IMR-90 (cell line): ENCODE measurements around the gene CPXM2. TPM values are rescaled to one million over a fixed set of nuclear protein-coding genes. Genes with fewer than 3 reads are reported as not detected.

Source experiments
- ATAC-seq: fragments of 200-7000 bp; cut with Tn5 transposase; 2 replicates; pipeline ENCODE4 v1.9.1; 2020; ENCODE audit warnings: low read depth, mild to moderate bottlenecking, moderate library complexity
- BruUV-seq: library from RNA; stranded (reverse); fragments of 400-500 nt; replicated peaks from 2 replicates; lab custom pipeline; 2021; lab: Mats Ljungman, UMichigan
- CTCF ChIA-PET: fragments of 300-600 bp; formaldehyde crosslinking; extraction: SDS; loops from one replicate; lab custom pipeline; 2021; ENCODE audit warnings: antibody characterized with exemption; lab: Yijun Ruan, JAX
- POLR2A ChIA-PET: fragments of 300-600 bp; sonication (Branson Sonifier 250); formaldehyde crosslinking; loops from one replicate; lab custom pipeline; 2022; ENCODE audit warnings: antibody characterized with exemption; ENCODE audit not compliant: unreplicated experiment; lab: Charles Lee
- DNase-seq: peaks from one replicate; pipeline ENCODE4 v3.0.0; 2013
- H2AFZ ChIP-seq: replicated peaks from 2 replicates; pipeline ENCODE3; 2013; ENCODE audit warnings: low read length, mild to moderate bottlenecking; ENCODE audit not compliant: poor library complexity
- H2AK5ac ChIP-seq: 2 replicates; pipeline ENCODE4 v1.6.1; 2013; ENCODE audit warnings: low read depth, low read length, inconsistent platforms
- H2AK9ac ChIP-seq: replicated peaks from 2 replicates; pipeline ENCODE3; 2013; ENCODE audit warnings: mild to moderate bottlenecking, low read depth, low read length, moderate library complexity; ENCODE audit not compliant: poor library complexity
- H2BK120ac ChIP-seq: 2 replicates; pipeline ENCODE4 v1.6.1; 2013; ENCODE audit warnings: low read depth, low read length, inconsistent platforms
- H2BK15ac ChIP-seq: 3 replicates; pipeline ENCODE4 v1.6.1; 2013; ENCODE audit warnings: low read depth, low read length, inconsistent platforms
- H2BK20ac ChIP-seq: 2 replicates; pipeline ENCODE4 v1.6.1; 2013; ENCODE audit warnings: low read depth, mild to moderate bottlenecking, inconsistent platforms, low read length, moderate library complexity
- H2BK5ac ChIP-seq: 2 replicates; pipeline ENCODE4 v1.6.1; 2013; ENCODE audit warnings: mild to moderate bottlenecking, low read depth, low read length, inconsistent platforms; ENCODE audit not compliant: poor library complexity, severe bottlenecking
- H3K14ac ChIP-seq: replicated peaks from 2 replicates; pipeline ENCODE4 v1.6.1; 2013; ENCODE audit warnings: low read depth, low read length, inconsistent platforms
- H3K18ac ChIP-seq: 2 replicates; pipeline ENCODE4 v1.6.1; 2013; ENCODE audit warnings: low read depth, low read length, control low read depth
- H3K23ac ChIP-seq: 2 replicates; pipeline ENCODE4 v1.6.1; 2013; ENCODE audit warnings: low read depth, low read length, inconsistent platforms
- H3K27ac ChIP-seq: 2 replicates; pipeline ENCODE4 v1.5.1; 2013; ENCODE audit warnings: mild to moderate bottlenecking, control low read depth, low read length; ENCODE audit not compliant: insufficient read depth
- H3K27me3 ChIP-seq: 2 replicates; pipeline ENCODE4 v1.6.1; 2013; ENCODE audit warnings: low read length; ENCODE audit not compliant: control insufficient read depth, insufficient read depth
- H3K36me3 ChIP-seq: 2 replicates; pipeline ENCODE4 v1.6.1; 2013; ENCODE audit warnings: low read length, mixed read lengths; ENCODE audit not compliant: control insufficient read depth, insufficient read depth
- H3K4ac ChIP-seq: 2 replicates; pipeline ENCODE4 v1.6.1; 2013; ENCODE audit warnings: low read depth, low read length, inconsistent platforms
- H3K4me1 ChIP-seq: 2 replicates; pipeline ENCODE4 v1.6.1; 2013; ENCODE audit warnings: low read length, mixed read lengths; ENCODE audit not compliant: control insufficient read depth, insufficient read depth
- H3K4me2 ChIP-seq: 2 replicates; pipeline ENCODE4 v1.6.1; 2013; ENCODE audit warnings: low read depth, mild to moderate bottlenecking, control low read depth, low read length, moderate library complexity
- H3K4me3 ChIP-seq: 2 replicates; pipeline ENCODE4 v1.5.1; 2013; ENCODE audit warnings: low read depth, mild to moderate bottlenecking, control low read depth, low read length, moderate library complexity; ENCODE audit not compliant: insufficient read depth
- H3K56ac ChIP-seq: 2 replicates; pipeline ENCODE4 v1.6.1; 2013; ENCODE audit warnings: low read length, inconsistent platforms; ENCODE audit not compliant: insufficient read depth; ENCODE audit errors: extremely low read depth
- H3K79me1 ChIP-seq, 2 experiments: 2 replicates each; pipeline ENCODE4 v1.6.1; 2013; ENCODE audit warnings: low read length in 2 of 2, inconsistent platforms in 1 of 2, low read depth in 1 of 2
- H3K9ac ChIP-seq: 2 replicates; pipeline ENCODE4 v1.6.1; 2013; ENCODE audit warnings: low read depth, low read length, control low read depth
- H3K9me1 ChIP-seq: 2 replicates; pipeline ENCODE4 v1.6.1; 2013; ENCODE audit warnings: low read length, inconsistent platforms; ENCODE audit not compliant: insufficient read depth
- H3K9me3 ChIP-seq: 2 replicates; pipeline ENCODE4 v1.6.1; 2013; ENCODE audit warnings: low read length; ENCODE audit not compliant: control insufficient read depth, insufficient read depth
- H4K20me1 ChIP-seq: 2 replicates; pipeline ENCODE4 v1.6.1; 2013; ENCODE audit warnings: low read length, inconsistent platforms; ENCODE audit not compliant: insufficient read depth
- H4K5ac ChIP-seq: 2 replicates; pipeline ENCODE4 v1.6.1; 2013; ENCODE audit warnings: mild to moderate bottlenecking, low read depth, low read length, control low read depth
- H4K8ac ChIP-seq, 2 experiments: 2 replicates each; pipeline ENCODE4 v1.6.1; 2013; ENCODE audit warnings: low read depth in 2 of 2, low read length in 2 of 2, control low read depth in 1 of 2, inconsistent platforms in 1 of 2
- H4K91ac ChIP-seq: 2 replicates; pipeline ENCODE4 v1.6.1; 2013; ENCODE audit warnings: low read depth, low read length, inconsistent platforms; ENCODE audit not compliant: insufficient read depth
- BHLHE40 ChIP-seq: fragments of 150-350 bp; IDR thresholded peaks from 2 replicates; pipeline ENCODE4 v1.6.1; 2016; ENCODE audit warnings: mild to moderate bottlenecking, low read depth, low read length
- CEBPB ChIP-seq: IDR thresholded peaks from 2 replicates; pipeline ENCODE4 v1.6.1; 2012; ENCODE audit warnings: low read depth, low read length, improper control_type of control experiment
- MAFK ChIP-seq: IDR thresholded peaks from 2 replicates; pipeline ENCODE4 v1.6.1; 2012; ENCODE audit warnings: low read depth, low read length, improper control_type of control experiment
- MAZ ChIP-seq: IDR thresholded peaks from 2 replicates; pipeline ENCODE4 v1.6.1; 2012; ENCODE audit warnings: low read depth, mild to moderate bottlenecking, low read length, improper control_type of control experiment, moderate library complexity, borderline replicate concordance
- MXI1 ChIP-seq: IDR thresholded peaks from 2 replicates; pipeline ENCODE4 v1.6.1; 2012; ENCODE audit warnings: low read depth, mild to moderate bottlenecking, low read length, moderate library complexity, borderline replicate concordance
- NFE2L2 ChIP-seq: fragments of 150-350 bp; IDR thresholded peaks from 2 replicates; pipeline ENCODE4 v1.6.1; 2016; ENCODE audit warnings: low read depth, mild to moderate bottlenecking, low read length
- POLR2A ChIP-seq: IDR thresholded peaks from 2 replicates; pipeline ENCODE4 v1.6.1; 2012; ENCODE audit warnings: mild to moderate bottlenecking, low read depth, low read length
- RCOR1 ChIP-seq: IDR thresholded peaks from 2 replicates; pipeline ENCODE4 v1.6.1; 2012; ENCODE audit warnings: mild to moderate bottlenecking, low read length, improper control_type of control experiment; ENCODE audit not compliant: insufficient replicate concordance
- RFX5 ChIP-seq: IDR thresholded peaks from 2 replicates; pipeline ENCODE4 v1.8.0; 2012; ENCODE audit warnings: low read depth, mild to moderate bottlenecking, low read length, moderate library complexity
- SMC3 ChIP-seq: fragments of 150-350 bp; IDR thresholded peaks from 2 replicates; pipeline ENCODE4 v1.6.1; 2016; ENCODE audit warnings: low read depth, mild to moderate bottlenecking, antibody characterized with exemption, low read length, moderate library complexity
- USF2 ChIP-seq: fragments of 150-350 bp; IDR thresholded peaks from 2 replicates; pipeline ENCODE4 v1.6.1; 2017; ENCODE audit warnings: mild to moderate bottlenecking, antibody characterized with exemption, low read length, low read depth
- WGBS, 2 experiments: methylation state at CpG; one replicate each; pipeline versions ENCODE4 v1.1.5 to v1.1.7; 2013; ENCODE audit warnings: missing lambda C conversion rate in 2 of 2; ENCODE audit not compliant: insufficient read length in 1 of 2; ENCODE audit errors: extremely low coverage in 2 of 2; 5-methylcytosine and 5-hydroxymethylcytosine counted together
- dilution Hi-C: fragments of 300-500 bp; cut with HindIII; formaldehyde crosslinking; loops from one replicate; pipeline ENCODE4 v1.14.3; 2018; ENCODE audit warnings: low sequenced_read_pairs; ENCODE audit not compliant: unreplicated experiment
- in situ Hi-C: fragments of 300-500 bp; cut with MboI; formaldehyde crosslinking; loops from 3 replicates; pipeline ENCODE4 v1.14.3; 2019; ENCODE audit warnings: low sequenced_read_pairs, inconsistent platforms, mixed read lengths
- intact Hi-C: fragments of 100-400 bp; cut with micrococcal nuclease; formaldehyde crosslinking; loops from 2 replicates; pipeline ENCODE4 v1.10.0; 2022
- polyA plus RNA-seq, 3 experiments: library from polyadenylated mRNA; depleted of rRNA; stranded (reverse); fragments of >200 nt; gene quantifications; 2 replicates each; pipeline ENCODE4 v1.2.3, GENCODE V29; 2012; ENCODE audit warnings: low replicate concordance in 1 of 3
- total RNA-seq: library from RNA; depleted of rRNA; stranded (reverse); fragments of >200 nt; gene quantifications from 2 replicates; pipeline ENCODE4 v1.2.3, GENCODE V29; 2012
- TF ChIP-seq, protein P1 (sequence below): conservative IDR thresholded peaks from 2 replicates; pipeline ENCODE4 v1.5.1; 2012; ENCODE audit warnings: mild to moderate bottlenecking, low read depth, low read length, improper control_type of control experiment

CPXM2 gene
- total and polyA plus RNA-seq, 2 of the 4 experiments (the other 2 are of a cell fraction) = not detected

DNA sequence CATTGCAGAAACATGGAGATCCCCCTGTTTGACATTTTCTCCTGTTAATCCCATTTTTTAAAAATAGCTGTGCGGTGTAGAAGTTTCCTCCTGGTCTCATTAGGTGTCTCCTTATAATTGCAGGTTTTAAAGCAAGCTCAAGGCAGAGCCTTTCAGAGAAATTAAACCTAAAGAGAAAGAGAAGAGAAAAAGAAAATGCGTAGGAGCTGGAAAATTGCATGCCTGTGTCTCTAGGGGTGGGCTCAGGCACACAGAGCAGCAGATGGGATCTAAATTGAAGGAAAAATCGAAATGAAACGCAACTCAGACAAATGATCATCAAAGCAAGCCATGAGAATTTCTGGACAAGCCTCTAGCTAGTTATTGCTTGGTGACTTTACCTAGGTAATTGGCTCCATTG, 185.4 kb downstream of the CPXM2 start:
- Histone ChIP-seq H3K36me3 (no peaks in the 10 kb centered on the region), H3K18ac (no peak overlapping the region), H2BK120ac (no peak overlapping the region), H2BK5ac (no peak overlapping the region), H2AK5ac (no peak overlapping the region), H3K4me1 (no peaks in the 10 kb centered on the region), H3K9ac (no peak overlapping the region), H3K14ac (no peak overlapping the region), H3K27ac (no peak overlapping the region), H3K27me3 (no peaks in the 10 kb centered on the region), H3K4ac (no peak overlapping the region), H2AK9ac (no peak overlapping the region), H4K5ac (no peak overlapping the region), H3K4me2 (no peak overlapping the region), H3K56ac (no peak overlapping the region), H4K8ac (no peak overlapping the region), H3K23ac (no peak overlapping the region), H3K9me3 (peaks cover 45% of the 10 kb centered on the region), H2BK20ac (no peak overlapping the region), H4K20me1 (no peaks in the 10 kb centered on the region), H4K91ac (no peak overlapping the region), H2AFZ (no peak overlapping the region), H3K79me1 (no peaks in the 10 kb centered on the region), H3K4me3 (no peak overlapping the region), H2BK15ac (no peak overlapping the region), H3K9me1 (no peaks in the 10 kb centered on the region)
- POLR2A ChIA-PET = no interaction called here
- no peak for ATAC-seq
- no TSS peak for BruUV-seq
- dilution Hi-C loops = no loop called here
- WGBS, 2 experiments = no CpG with 5 or more reads among the region's 4 CpGs
- intact Hi-C loops = no loop called here
- CTCF ChIA-PET = no interaction called here
- TF ChIP-seq POLR2A (no peak), SMC3 (no peak), BHLHE40 (no peak), USF2 (no peak), RCOR1 (no peak), MXI1 (no peak), CEBPB (no peak), MAZ (no peak), NFE2L2 (no peak), RFX5 (no peak), MAFK (no peak)
- TF ChIP-seq, protein P1, sequence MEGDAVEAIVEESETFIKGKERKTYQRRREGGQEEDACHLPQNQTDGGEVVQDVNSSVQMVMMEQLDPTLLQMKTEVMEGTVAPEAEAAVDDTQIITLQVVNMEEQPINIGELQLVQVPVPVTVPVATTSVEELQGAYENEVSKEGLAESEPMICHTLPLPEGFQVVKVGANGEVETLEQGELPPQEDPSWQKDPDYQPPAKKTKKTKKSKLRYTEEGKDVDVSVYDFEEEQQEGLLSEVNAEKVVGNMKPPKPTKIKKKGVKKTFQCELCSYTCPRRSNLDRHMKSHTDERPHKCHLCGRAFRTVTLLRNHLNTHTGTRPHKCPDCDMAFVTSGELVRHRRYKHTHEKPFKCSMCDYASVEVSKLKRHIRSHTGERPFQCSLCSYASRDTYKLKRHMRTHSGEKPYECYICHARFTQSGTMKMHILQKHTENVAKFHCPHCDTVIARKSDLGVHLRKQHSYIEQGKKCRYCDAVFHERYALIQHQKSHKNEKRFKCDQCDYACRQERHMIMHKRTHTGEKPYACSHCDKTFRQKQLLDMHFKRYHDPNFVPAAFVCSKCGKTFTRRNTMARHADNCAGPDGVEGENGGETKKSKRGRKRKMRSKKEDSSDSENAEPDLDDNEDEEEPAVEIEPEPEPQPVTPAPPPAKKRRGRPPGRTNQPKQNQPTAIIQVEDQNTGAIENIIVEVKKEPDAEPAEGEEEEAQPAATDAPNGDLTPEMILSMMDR = no peak
- in situ Hi-C loops = no loop called here
- no peak for DNase-seq
